Endothelial cell (in vitro differentiated cells): ENCODE measurements around the gene EFNA5. TPM values are rescaled to one million over a fixed set of nuclear protein-coding genes. Genes with fewer than 3 reads are reported as not detected.

Source experiments
- DNase-seq: peaks from one replicate; pipeline ENCODE4 v3.0.0; 2021; ENCODE audit warnings: low spot score
- H3K27ac Mint-ChIP-seq: one replicate; pipeline ENCODE4 v1.8.0; 2021; ENCODE audit warnings: mixed read lengths, inconsistent platforms; ENCODE audit not compliant: unreplicated experiment
- H3K27me3 Mint-ChIP-seq: one replicate; pipeline ENCODE4 v1.8.0; 2021; ENCODE audit warnings: mild to moderate bottlenecking, moderate library complexity, mixed read lengths, inconsistent platforms; ENCODE audit not compliant: unreplicated experiment
- H3K36me3 Mint-ChIP-seq: one replicate; pipeline ENCODE4 v1.8.0; 2021; ENCODE audit warnings: mild to moderate bottlenecking, low read depth, mixed read lengths, inconsistent platforms; ENCODE audit not compliant: unreplicated experiment
- H3K4me1 Mint-ChIP-seq: one replicate; pipeline ENCODE4 v1.8.0; 2021; ENCODE audit warnings: mild to moderate bottlenecking, mixed read lengths, inconsistent platforms; ENCODE audit not compliant: unreplicated experiment
- H3K4me3 Mint-ChIP-seq: one replicate; pipeline ENCODE4 v1.8.0; 2021; ENCODE audit warnings: mild to moderate bottlenecking, mixed read lengths, inconsistent platforms; ENCODE audit not compliant: unreplicated experiment
- H3K9me3 Mint-ChIP-seq: one replicate; pipeline ENCODE4 v1.8.0; 2021; ENCODE audit warnings: mixed read lengths, inconsistent platforms; ENCODE audit not compliant: unreplicated experiment
- total RNA-seq: library from RNA; stranded (reverse); fragmentation: NEBNext Ultra II Directional; extraction: Animal tissue kit (Norgen Biotek cat#: 25700); gene quantifications from one replicate; pipeline ENCODE4 v1.2.1, GENCODE V29; 2021; ENCODE audit not compliant: unreplicated experiment
- TF ChIP-seq, protein P1 (sequence below): fragments of 200-600 bp; sonication (generic); IDR thresholded peaks from one replicate; pipeline ENCODE4 v1.5.0; 2021; ENCODE audit warnings: antibody characterized with exemption; ENCODE audit not compliant: unreplicated experiment

Gene EFNA5
- total RNA-seq, 1 donor from 2014 or later = 8.8 TPM

DNA sequence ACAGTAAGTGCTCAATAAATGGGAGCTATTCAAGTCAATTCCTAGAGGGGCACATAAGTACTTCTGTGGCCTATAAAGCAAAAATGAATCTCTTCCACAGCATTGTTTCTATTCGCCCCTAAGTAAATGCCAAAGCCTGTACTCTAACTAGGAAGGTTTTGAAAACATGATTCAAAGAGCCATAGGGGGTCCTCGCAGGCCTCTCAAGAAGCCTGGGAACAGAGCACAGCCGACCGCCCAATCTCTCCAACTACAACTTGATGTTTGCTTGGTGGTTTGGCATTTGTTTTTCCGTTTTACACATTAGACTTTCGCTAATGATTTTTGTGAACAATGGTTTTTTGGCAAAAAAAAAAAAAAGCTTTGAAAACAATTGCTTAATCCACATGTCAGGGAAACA is 19.4 kb downstream of the EFNA5 start:
- DNase-seq = no peak
- H3K27me3 Mint-ChIP-seq = no peaks in the 10 kb centered on the region
- H3K4me1 Mint-ChIP-seq = peaks cover 18% of the 10 kb centered on the region
- no peaks in the 10 kb centered on the region for H3K9me3 Mint-ChIP-seq
- no peak overlapping the region for H3K27ac Mint-ChIP-seq
- no peak overlapping the region for H3K4me3 Mint-ChIP-seq
- H3K36me3 Mint-ChIP-seq = no peaks in the 10 kb centered on the region
- TF ChIP-seq, protein P1, sequence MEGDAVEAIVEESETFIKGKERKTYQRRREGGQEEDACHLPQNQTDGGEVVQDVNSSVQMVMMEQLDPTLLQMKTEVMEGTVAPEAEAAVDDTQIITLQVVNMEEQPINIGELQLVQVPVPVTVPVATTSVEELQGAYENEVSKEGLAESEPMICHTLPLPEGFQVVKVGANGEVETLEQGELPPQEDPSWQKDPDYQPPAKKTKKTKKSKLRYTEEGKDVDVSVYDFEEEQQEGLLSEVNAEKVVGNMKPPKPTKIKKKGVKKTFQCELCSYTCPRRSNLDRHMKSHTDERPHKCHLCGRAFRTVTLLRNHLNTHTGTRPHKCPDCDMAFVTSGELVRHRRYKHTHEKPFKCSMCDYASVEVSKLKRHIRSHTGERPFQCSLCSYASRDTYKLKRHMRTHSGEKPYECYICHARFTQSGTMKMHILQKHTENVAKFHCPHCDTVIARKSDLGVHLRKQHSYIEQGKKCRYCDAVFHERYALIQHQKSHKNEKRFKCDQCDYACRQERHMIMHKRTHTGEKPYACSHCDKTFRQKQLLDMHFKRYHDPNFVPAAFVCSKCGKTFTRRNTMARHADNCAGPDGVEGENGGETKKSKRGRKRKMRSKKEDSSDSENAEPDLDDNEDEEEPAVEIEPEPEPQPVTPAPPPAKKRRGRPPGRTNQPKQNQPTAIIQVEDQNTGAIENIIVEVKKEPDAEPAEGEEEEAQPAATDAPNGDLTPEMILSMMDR = no peak

- H3K36me3 Mint-ChIP-seq = no peaks in the 10 kb centered on the region
- no peaks in the 10 kb centered on the region for H3K9me3 Mint-ChIP-seq
- TF ChIP-seq, protein P1 = no peak
- no peak overlapping the region for H3K4me3 Mint-ChIP-seq
- H3K4me1 Mint-ChIP-seq = no peaks in the 10 kb centered on the region
- H3K27ac Mint-ChIP-seq = no peak overlapping the region
- H3K27me3 Mint-ChIP-seq = no peaks in the 10 kb centered on the region
- DNase-seq = no peak
Observed at GRCh38 chr5:107646418-107646817, 24.3 kb downstream of the EFNA5 start.

GRCh38 chr5:107640568-107640967 is 30.2 kb downstream of the EFNA5 start:
- Mint-ChIP-seq H3K36me3 (no peaks in the 10 kb centered on the region), H3K27ac (no peak overlapping the region), H3K4me1 (no peaks in the 10 kb centered on the region), H3K9me3 (no peaks in the 10 kb centered on the region), H3K4me3 (no peak overlapping the region), H3K27me3 (no peaks in the 10 kb centered on the region)
- DNase-seq = no peak
- TF ChIP-seq, protein P1 = no peak

DNA sequence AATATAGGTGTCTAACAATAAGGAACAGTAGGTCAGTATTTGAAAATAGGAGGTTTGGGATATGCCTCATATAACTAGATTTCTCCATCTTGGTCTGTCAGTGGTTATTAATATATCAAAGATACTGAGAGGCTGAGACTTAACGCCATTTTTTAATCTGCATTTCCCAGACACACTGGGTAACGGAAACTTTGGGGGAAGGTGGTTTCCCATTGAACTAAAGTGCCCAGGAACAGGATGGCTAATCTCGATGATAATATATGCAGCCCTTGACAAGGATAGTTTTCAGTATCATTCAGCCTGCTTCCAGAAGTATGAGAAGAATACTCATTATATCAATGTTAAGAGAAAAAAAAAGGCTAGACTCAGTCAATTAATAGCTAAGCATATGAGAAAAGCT is 30.7 kb downstream of the EFNA5 start:
- Mint-ChIP-seq H3K36me3 (no peaks in the 10 kb centered on the region), H3K4me1 (no peaks in the 10 kb centered on the region)
- TF ChIP-seq, protein P1 = no peak

GRCh38 chr5:107636555-107636954 is 34.2 kb downstream of the EFNA5 start:
- no peak for DNase-seq
- Mint-ChIP-seq H3K27me3 (no peaks in the 10 kb centered on the region), H3K9me3 (no peaks in the 10 kb centered on the region), H3K27ac (no peak overlapping the region), H3K4me1 (no peaks in the 10 kb centered on the region), H3K36me3 (no peaks in the 10 kb centered on the region), H3K4me3 (no peak overlapping the region)
- TF ChIP-seq, protein P1 = no peak

More for the DNA sequence above, 30.7 kb downstream of the EFNA5 start:
- Mint-ChIP-seq H3K27ac (no peak overlapping the region), H3K4me3 (no peak overlapping the region), H3K27me3 (no peaks in the 10 kb centered on the region), H3K9me3 (no peaks in the 10 kb centered on the region)
- DNase-seq = no peak
